ENCODE results near the gene RANBP1.

DNA sequence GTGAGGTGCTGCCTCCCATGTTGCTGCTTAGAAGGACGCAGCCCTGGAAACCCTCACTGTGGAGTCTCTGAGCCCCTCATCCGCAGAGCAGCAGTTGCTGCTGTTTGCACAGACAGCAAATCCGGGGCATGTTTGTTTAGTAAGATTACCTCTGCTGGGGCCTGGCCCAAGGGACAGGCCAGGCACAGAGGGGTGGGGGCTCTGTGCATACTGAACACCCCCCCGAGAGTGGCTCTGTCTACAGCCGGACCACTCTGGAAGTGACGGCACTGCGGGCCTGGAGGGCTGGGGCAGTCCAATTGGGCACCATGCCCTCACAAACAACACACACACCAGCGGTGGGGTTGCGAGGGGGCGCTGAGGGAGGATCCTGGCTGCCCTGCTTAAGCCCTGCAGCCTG is 57.9 kb downstream of the RANBP1 start:
- TF ChIP-seq POLR2A (IDR thresholded peaks at IDR 0.05) (no peak), CTCF (IDR thresholded peaks at IDR 0.05) (no peak)
